ENCODE data around the gene KBTBD13. TPM values are rescaled to one million over a fixed set of nuclear protein-coding genes. Genes with fewer than 3 reads are reported as not detected.

Gene KBTBD13
- total and polyA plus RNA-seq, 12 donors, result not detected

- DNase-seq, result peak in 1 of 7 donors; percentile 66
- no peak overlapping the region for H3K4me3 ChIP-seq
- H3K36me3 ChIP-seq (replicated peaks in 1 of 2), result no peaks in the 10 kb centered on the region
- no peak for TF ChIP-seq POLR2A (IDR thresholded peaks at IDR 0.05)
- TF ChIP-seq CTCF (IDR thresholded peaks at IDR 0.05), result no peak
- H3K27me3 ChIP-seq, result no peaks in the 10 kb centered on the region
- 75 to 88% (median 82%) methylated on average over 11 to 13 of the region's 13 CpGs for WGBS, 4 donors
- intact Hi-C loops (cut with DNase I), result no loop called here
- peak overlapping the region in 1 of 5 donors; percentile 58 for H3K27ac ChIP-seq
- peaks cover 0 to 6% of the 10 kb centered on the region in 2 donors for H3K4me1 ChIP-seq (replicated peaks in 1 of 2)
- H3K9me3 ChIP-seq (replicated peaks in 1 of 3), result no peaks in the 10 kb centered on the region
Observed at GRCh38 chr15:65087873-65088642, 11.5 kb downstream of the KBTBD13 start.

GRCh38 chr15:65088643-65089021 is 12.1 kb downstream of the KBTBD13 start:
- H3K27ac ChIP-seq, result peak overlapping the region in 1 of 5 donors; percentile 58
- WGBS, 4 donors, result 78 to 82% (median 81%) methylated on average over 6 of the region's 6 CpGs
- no peaks in the 10 kb centered on the region for H3K9me3 ChIP-seq (replicated peaks in 1 of 3)
- intact Hi-C loops (cut with DNase I), result no loop called here
- TF ChIP-seq CTCF (IDR thresholded peaks at IDR 0.05), result no peak
- TF ChIP-seq POLR2A (IDR thresholded peaks at IDR 0.05), result no peak
- H3K27me3 ChIP-seq, result no peaks in the 10 kb centered on the region
- H3K4me1 ChIP-seq (replicated peaks in 1 of 2), result peaks cover 0 to 6% of the 10 kb centered on the region in 2 donors
- H3K4me3 ChIP-seq, result no peak overlapping the region
- no peak for DNase-seq
- no peaks in the 10 kb centered on the region for H3K36me3 ChIP-seq (replicated peaks in 1 of 2)

GRCh38 chr15:65089206-65089824 is 12.8 kb downstream of the KBTBD13 start:
- Histone ChIP-seq H3K36me3 (replicated peaks in 1 of 2) (no peaks in the 10 kb centered on the region), H3K4me3 (no peak overlapping the region), H3K9me3 (replicated peaks in 1 of 3) (no peaks in the 10 kb centered on the region), H3K4me1 (replicated peaks in 1 of 2) (peaks cover 0 to 6% of the 10 kb centered on the region in 2 donors), H3K27me3 (no peaks in the 10 kb centered on the region), H3K27ac (peak overlapping the region in 1 of 5 donors; percentile 58)
- TF ChIP-seq POLR2A (IDR thresholded peaks at IDR 0.05) (no peak), CTCF (IDR thresholded peaks at IDR 0.05) (no peak)
- intact Hi-C loops (cut with DNase I), result no loop called here
- DNase-seq, result peak in 6 of 7 donors; percentile 36 to 76 (median 69)
- WGBS, 4 donors, result 36 to 43% (median 41%) methylated on average over 5 of the region's 5 CpGs

- no peak overlapping the region for H3K27ac ChIP-seq
- no peak for DNase-seq
- TF ChIP-seq POLR2A (IDR thresholded peaks at IDR 0.05), result no peak
- TF ChIP-seq CTCF (IDR thresholded peaks at IDR 0.05), result no peak
Observed at GRCh38 chr15:65091946-65092770, 15.6 kb downstream of the KBTBD13 start.

More at GRCh38 chr15:65091946-65092770, 15.6 kb downstream of the KBTBD13 start:
- intact Hi-C loops (cut with DNase I), result loop anchor here in 1 of 2 donors (10.0 kb wide), 1 partner anchor 47 kb away; the partner anchor contains the start of gene SLC51B
- no peaks in the 10 kb centered on the region for H3K27me3 ChIP-seq
- no peak overlapping the region for H3K4me3 ChIP-seq
- peaks cover 0 to 17% of the 10 kb centered on the region in 2 donors for H3K4me1 ChIP-seq (replicated peaks in 1 of 2)
- peaks cover 0 to 3% of the 10 kb centered on the region in 2 donors for H3K36me3 ChIP-seq (replicated peaks in 1 of 2)
- no peaks in the 10 kb centered on the region for H3K9me3 ChIP-seq (replicated peaks in 1 of 3)
- WGBS, 4 donors, result 76 to 84% (median 81%) methylated on average over 9 to 12 of the region's 12 CpGs
